SK-MEL-5 (cell line): ENCODE measurements around the gene ZNF773. TPM values are rescaled to one million over a fixed set of nuclear protein-coding genes. Genes with fewer than 3 reads are reported as not detected.
"Not testable (repeated sequence)": the region's sequence is repeated elsewhere in the genome, so short reads cannot be mapped to it uniquely, and the experiment has no call there.

Experiments
- DNase-seq: peaks from one replicate; pipeline ENCODE4 v3.0.0-alpha.2; 2016; ENCODE audit warnings: low read depth, low spot score
- in situ Hi-C: cut with HindIII; loops from 2 replicates; pipeline ENCODE4 v1.10.0; 2016; ENCODE audit warnings: low sequenced_read_pairs, high pct_unique_total_duplicates, low pct_unique_long_range_greater_than_20kb
- polyA plus RNA-seq, 2 experiments: library from polyadenylated mRNA; depleted of rRNA; stranded (reverse); fragments of >200 nt; gene quantifications; 2 replicates each; pipeline ENCODE4 v1.2.3, GENCODE V29; 2015
- total RNA-seq: library from RNA; depleted of rRNA; stranded (reverse); fragments of >200 nt; shearing (Covaris generic); gene quantifications from 2 replicates; pipeline ENCODE4 v1.2.3, GENCODE V29; 2014; rRNA removed

The ZNF773 gene
- total RNA-seq, result 6.6 and 10.0 TPM in 2 replicates
- 7.4 and 8.1 TPM in 2 replicates for polyA plus RNA-seq (2015; cell fraction: cytosol; rRNA removed)
- 4.6 and 12.0 TPM in 2 replicates for polyA plus RNA-seq (2015; cell fraction: nucleus; rRNA removed)

DNA sequence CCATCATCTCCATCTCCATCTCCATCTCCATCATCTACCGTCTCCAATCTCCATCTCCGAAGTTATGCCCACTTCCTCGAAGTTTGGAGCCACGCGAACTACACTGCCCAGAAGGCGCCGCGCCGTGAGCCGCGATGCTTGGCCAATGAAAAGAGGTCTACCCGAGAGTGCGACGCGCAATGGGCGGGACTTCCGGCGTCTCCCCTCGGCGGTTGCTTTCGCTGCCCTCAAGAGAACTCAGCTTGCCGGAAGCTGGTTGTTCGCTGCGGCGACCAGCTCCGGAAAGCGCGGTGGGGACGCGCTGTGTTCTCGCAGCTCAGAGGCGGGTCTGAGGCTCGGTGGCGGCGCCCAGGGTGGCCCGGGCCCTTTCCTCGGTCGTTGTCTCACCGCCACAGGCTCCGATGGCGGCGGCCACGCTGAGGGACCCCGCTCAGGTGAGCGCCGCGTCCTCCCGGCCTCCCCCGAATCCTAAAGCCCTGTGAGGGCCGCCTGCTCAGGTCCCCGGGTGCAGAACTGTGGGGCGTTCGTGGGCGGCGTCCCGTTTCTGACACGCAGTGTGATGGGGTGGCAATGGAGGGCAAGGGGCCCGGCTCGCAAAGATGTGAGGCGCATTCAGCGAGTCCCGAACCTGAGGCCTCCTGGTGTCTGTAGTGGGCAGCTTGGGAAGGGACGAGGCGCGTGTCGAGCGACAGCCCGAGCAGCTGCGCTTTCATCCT, at the start of gene ZNF773:
ZNF773 (plus strand) TSS at position 259 of the 716 bp plus-strand sequence; CDS start at position 402, 143 bp downstream.
- DNase-seq, result peak; percentile 93
- in situ Hi-C loops, result not testable (repeated sequence)

DNA sequence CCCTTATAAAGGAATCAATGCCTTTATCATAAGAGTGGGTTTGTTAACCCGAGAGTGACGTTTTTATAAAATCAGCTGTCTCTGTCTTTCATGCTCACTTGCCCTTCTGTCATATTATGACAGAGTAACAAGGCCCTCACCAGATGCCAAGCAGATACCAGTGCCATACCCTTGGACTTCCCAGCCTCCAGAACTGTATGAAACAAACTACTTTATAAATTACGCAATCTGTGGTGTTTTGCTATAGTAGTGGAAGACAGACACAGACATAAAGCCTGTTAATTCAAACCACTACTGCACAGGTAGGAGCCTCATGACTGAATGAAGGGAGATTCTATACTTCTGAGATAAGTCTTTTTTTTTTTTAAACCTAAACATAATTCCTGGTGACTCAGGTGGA, 47.4 kb upstream of the ZNF773 start:
- in situ Hi-C loops, result no loop called here
- DNase-seq, result no peak

DNA sequence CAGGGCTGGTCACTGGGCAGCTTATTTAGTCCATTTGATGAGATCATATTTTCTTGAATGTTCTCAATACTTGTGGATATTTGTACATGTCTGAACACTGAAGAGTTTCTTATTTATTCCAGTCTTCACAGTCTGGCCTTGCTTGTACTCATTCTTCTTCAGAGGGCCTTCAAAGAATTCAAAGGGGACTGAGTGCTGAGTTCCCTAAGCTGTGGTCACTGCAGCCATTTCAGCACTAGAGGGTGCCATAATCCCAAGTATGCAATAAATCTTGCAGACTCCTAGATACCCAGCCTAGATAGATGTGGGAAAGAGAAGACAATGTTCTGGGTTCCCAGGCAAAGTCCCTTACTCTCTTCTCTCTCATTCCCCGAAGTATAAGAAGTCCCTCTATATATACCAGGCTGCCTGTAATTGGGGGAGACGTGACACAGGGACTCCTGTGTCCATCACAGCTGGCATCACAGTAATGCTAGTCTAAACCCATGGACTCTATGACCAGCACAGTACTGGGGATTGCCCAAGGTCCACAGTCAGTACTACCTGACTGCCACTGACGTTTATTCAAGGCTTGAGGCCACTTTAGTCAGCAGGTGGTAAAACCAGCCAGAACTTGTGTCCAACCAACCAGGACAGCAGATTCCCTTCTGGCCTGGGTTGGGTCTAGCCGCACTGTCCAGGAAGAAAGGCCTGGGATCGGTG, 33.9 kb upstream of the ZNF773 start:
- peak; percentile 74 for DNase-seq
- in situ Hi-C loops, result no loop called here

DNA sequence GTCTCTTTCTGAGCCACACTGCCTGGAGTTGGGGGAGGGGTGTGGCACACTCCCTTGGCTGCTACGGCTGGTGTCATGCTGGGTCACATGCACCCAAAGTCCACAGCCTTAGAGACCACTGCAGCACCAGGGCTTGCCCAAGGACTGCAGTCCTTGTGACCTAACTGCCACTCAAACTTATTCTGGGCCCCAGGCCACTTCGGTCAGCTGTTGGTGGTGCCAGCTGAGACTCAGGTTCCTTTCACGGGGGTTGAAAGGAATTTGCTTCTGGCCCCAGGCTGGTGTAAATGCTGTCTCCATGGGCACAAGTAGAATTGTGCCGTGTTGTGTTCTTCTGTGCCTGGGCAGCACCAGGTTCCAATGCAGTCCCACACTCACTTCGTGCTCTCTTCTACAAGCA, 33.2 kb upstream of the ZNF773 start:
- DNase-seq, result no peak
- in situ Hi-C loops, result no loop called here

DNA sequence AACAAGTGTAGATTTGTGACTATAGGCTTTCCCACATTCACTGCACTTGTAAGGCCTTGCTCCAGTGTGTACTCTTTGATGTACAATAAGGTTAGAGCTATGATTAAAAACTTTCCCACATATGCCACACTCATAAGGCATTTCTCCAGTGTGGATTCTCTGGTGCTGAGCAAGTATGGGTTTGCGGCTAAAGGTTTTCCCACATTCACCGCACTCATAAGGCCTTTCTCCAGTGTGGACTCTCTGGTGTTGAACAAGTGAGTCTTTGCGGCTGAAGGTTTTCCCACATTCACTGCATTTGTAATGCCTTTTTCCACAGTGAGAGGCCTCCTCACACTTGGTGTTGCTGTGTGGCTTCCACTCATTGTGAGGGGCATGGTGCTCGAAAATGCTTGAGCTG, 26.1 kb upstream of the ZNF773 start:
- in situ Hi-C loops, result no loop called here
- no peak for DNase-seq

DNA sequence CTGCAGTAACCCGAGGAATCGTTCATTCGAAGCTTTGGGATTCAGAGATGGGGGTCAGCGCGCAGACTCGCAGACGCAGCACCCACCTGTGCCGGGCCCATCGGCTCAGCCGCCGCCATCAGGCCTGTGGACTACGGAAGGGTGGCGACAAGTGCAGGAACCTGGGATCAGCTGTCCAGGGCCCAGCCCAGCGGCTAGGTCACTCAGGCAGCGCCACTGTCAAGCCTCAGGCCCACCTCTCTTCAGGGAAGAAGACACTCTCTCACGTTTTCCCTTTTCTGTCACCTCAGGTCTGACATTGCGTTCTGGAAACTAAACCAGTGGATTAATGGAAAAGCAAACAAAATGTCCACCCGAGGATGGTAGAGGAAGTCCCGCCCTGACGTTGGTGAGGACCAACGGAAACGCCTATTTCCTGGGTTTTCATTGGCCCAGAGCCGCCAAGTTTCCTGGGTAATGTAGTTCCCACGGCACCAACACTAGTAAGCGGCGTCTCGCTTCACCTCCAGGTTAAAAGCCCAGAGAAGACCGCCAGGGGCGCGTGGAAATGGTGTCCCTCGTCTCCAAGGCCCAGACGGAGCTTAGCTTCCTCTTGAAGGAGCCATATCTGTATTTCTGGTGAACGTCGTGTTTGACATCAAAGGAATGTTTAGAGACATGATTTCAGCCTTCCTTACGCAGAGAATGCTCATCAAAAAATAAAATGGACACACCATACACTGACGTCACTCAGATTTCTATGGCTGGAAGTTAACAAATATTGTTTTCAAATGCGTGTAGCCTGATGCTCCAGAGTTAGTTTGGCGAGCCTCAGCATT, 22.3 kb upstream of the ZNF773 start, which contains the start of gene ZNF772:
ZNF772 (minus strand) TSS at position 376 of the 818 bp plus-strand sequence; CDS start at position 119, 257 bp downstream.
- DNase-seq, result peak; percentile 91
- in situ Hi-C loops, result no loop called here

- DNase-seq, result peak; percentile 85
- in situ Hi-C loops, result not testable (repeated sequence)
Observed at GRCh38 chr19:57487477-57488298, 12.1 kb upstream of the ZNF773 start, which contains the start of gene ZNF419. Gene ZNF419, plus strand, starts transcription at chr19:57487750. Its CDS starts 201 bp downstream, at chr19:57487951.

DNA sequence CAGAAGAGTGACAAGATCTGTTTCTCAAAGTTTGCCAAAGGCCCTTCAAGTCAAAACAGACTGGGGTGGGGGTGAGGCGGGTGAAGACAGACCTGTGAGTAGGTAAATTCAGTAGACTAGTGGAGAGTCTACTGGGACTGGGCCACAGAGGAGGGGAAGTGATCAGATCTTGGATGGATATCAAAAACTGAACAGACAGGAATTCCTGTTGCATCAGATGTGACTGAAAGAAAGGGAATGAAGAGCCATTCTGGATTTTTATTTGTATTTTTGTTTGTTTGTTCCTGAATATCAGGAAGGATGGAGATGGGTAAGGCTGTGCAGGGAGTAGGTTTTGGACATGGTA, 11.5 kb upstream of the ZNF773 start:
- in situ Hi-C loops, DNase-seq: not testable (repeated sequence)

DNA sequence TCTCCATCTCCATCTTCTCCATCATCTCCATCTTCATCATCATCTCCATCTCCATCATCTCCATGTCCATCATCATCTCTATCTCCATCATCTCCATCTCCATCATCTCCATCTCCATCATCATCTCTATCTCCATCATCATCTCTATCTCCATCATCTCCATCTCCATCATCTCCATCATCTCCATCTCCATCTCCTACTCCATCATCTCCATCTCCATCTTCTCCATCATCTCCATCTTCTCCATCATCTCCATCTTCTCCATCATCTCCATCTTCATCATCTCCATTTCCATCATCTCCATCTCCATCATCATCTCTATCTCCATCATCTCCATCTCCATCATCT, 432 bp upstream of the ZNF773 start:
- DNase-seq, in situ Hi-C loops: not testable (repeated sequence)

- DNase-seq, in situ Hi-C loops: not testable (repeated sequence)
Observed at GRCh38 chr19:57500400-57500799, 662 bp downstream of the ZNF773 start.

DNA sequence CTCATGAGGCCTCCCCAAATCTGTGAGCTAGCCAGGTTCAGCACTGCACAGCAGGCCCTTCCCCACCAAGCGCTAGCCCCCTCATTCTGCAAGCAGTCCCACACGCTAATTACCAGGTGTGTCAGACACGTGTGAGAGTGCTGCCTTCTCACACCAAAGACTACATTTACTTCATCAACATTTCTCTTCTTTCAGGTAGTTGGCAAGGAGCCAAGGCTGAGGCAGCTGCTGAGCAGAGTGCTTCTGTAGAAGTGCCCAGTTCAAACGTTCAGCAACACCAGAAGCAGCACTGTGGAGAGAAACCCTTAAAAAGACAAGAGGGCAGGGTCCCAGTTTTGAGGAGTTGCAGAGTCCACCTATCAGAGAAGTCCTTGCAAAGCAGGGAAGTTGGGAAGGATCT, 6.4 kb downstream of the ZNF773 start:
- in situ Hi-C loops, result no loop called here
- no peak for DNase-seq

DNA sequence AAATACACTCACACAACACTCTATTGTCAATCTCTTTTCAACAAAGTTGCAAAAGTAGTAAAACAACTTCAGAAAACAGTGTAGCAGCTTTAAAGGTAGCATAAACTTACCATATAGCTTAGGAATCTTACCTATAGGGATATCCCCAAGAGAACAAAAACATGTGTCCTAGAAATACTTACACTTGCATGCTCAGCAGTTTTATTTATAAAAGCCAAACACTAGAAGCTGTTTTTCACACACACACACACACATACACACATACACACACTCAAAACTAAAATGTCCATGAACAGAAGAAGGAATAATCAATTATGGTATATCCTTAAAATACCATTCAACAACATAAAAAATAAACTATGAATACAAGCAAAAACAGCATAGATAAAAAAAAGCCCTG, 11.7 kb downstream of the ZNF773 start:
- DNase-seq, result no peak
- in situ Hi-C loops, result no loop called here

DNA sequence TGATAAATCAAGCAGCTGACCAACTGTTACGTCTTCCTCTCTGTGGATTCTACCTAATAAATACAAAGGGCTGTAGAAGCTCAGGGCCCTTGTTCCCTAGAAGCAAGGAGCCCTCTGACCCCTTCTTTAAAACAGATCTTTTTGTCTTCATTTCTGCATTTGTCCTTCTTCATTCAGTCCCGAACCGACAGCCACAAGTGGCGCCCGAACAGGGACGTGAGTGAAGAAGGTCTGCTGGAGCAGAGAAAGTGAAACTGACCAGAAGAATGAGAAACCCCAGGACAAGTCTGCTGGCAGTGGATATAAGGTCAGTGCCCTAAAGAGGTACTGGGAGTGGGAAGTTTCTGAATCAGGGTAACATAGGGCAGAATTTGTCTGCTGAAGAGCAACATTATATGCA, 13.1 kb downstream of the ZNF773 start:
- no peak for DNase-seq
- in situ Hi-C loops, result no loop called here

DNA sequence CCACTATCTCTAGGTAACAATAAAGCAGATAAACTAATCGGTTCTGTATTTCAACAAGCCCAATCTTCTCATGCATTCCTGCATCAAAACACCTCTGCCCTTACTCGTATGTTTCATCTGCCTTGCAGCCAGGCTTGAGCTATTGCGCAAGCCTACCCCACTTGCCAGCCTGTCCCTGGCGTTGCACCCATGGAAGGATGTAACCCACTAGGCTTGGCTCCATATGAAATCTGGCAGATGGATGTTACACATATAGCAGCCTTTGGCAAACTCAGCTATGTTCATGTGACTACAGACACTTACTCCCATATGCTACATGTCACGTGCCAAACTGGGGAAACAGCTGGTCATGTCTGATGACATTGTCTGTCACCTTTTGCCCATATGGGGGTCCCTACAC, 15.5 kb downstream of the ZNF773 start:
- in situ Hi-C loops, result no loop called here
- no peak for DNase-seq

GRCh38 chr19:57518021-57518420, 18.3 kb downstream of the ZNF773 start:
- peak; percentile 78 for DNase-seq
- in situ Hi-C loops, result not testable (repeated sequence)

GRCh38 chr19:57527136-57527881, 27.6 kb downstream of the ZNF773 start, which contains the start of gene ZNF549:
Gene ZNF549, plus strand, starts transcription at chr19:57527356. Its CDS starts 218 bp downstream, at chr19:57527574.
- in situ Hi-C loops, result no loop called here
- peak; percentile 91 for DNase-seq
